Lung (tissue), 12 donors: ENCODE results near the gene KERA. TPM values are rescaled to one million over a fixed set of nuclear protein-coding genes. Genes with fewer than 3 reads are reported as not detected.

Experiments
- ATAC-seq: fragments of 200-7000 bp; cut with Tn5 transposase; one replicate; pipeline ENCODE4 v1.9.1; 2020; ENCODE audit warnings: moderate number of reproducible peaks; ENCODE audit not compliant: insufficient read depth, low FRiP score
- DNase-seq, 3 donors: peaks; one replicate each; pipeline ENCODE4 v3.0.0-alpha.2; 2013 to 2017
- H3K27ac ChIP-seq, 2 donors: one replicate each; pipeline ENCODE4 v1.5.1; 2013; ENCODE audit warnings: mild to moderate bottlenecking in 2 of 2, moderate library complexity in 2 of 2, control low read depth in 1 of 2, inconsistent platforms in 1 of 2, low read depth in 1 of 2, low read length in 1 of 2
- H3K27me3 ChIP-seq, 3 donors: one replicate each; pipeline ENCODE4 v1.5.1; 2013; ENCODE audit warnings: low read length in 2 of 3; ENCODE audit not compliant: control insufficient read depth in 3 of 3, insufficient read depth in 3 of 3
- H3K36me3 ChIP-seq, 4 donors: one replicate each; pipeline ENCODE4 v1.5.1; 2013; ENCODE audit warnings: low read length in 4 of 4, mild to moderate bottlenecking in 1 of 4, moderate library complexity in 1 of 4; ENCODE audit not compliant: control insufficient read depth in 4 of 4, insufficient read depth in 4 of 4
- H3K4me1 ChIP-seq, 5 donors: one replicate each; pipeline ENCODE4 v1.5.1; 2013; ENCODE audit warnings: low read length in 5 of 5, mild to moderate bottlenecking in 2 of 5, moderate library complexity in 1 of 5; ENCODE audit not compliant: control insufficient read depth in 5 of 5, insufficient read depth in 5 of 5
- H3K4me3 ChIP-seq: one replicate; pipeline ENCODE4 v1.5.1; 2013; ENCODE audit warnings: mild to moderate bottlenecking, control low read depth, moderate library complexity
- H3K9ac ChIP-seq, 2 donors: one replicate each; pipeline ENCODE4 v1.5.1; 2013; ENCODE audit warnings: low read length in 2 of 2, control low read depth in 1 of 2; ENCODE audit not compliant: insufficient read depth in 1 of 2
- H3K9me3 ChIP-seq, 4 donors: one replicate each; pipeline ENCODE4 v1.5.1; 2013; ENCODE audit warnings: low read length in 3 of 4, mild to moderate bottlenecking in 1 of 4, moderate library complexity in 1 of 4; ENCODE audit not compliant: control insufficient read depth in 4 of 4, insufficient read depth in 3 of 4
- CTCF ChIP-seq: IDR thresholded peaks from 2 replicates; pipeline ENCODE4 v1.5.1; 2012; ENCODE audit warnings: mild to moderate bottlenecking; ENCODE audit errors: control extremely low read depth, extremely low read depth
- WGBS, 2 donors: extraction: QIAGEN DNeasy Blood & Tissue Kit; methylation state at CpG; one replicate each; pipeline ENCODE4 v1.1.7; 2013; 5-methylcytosine and 5-hydroxymethylcytosine counted together
- polyA plus RNA-seq, 2 donors: library from polyadenylated mRNA; stranded (reverse); fragments of 200-250 nt; gene quantifications; one replicate each; pipeline ENCODE4 v1.2.1, GENCODE V29; 2013
- total RNA-seq, 2 donors: library from RNA; depleted of rRNA in 1 of 2; stranded (reverse); fragments of >200 nt in 1 of 2; gene quantifications; one replicate each; pipeline ENCODE4 v1.2.1, GENCODE V29; 2014 to 2021
- donor health status: control.
- donor health status: control.
- donor health status: Bipolar disorder and iron deficiency.
- donor health status: healthy.
- donor health status: DM: yes; HTN: yes; CAD: no.

The KERA gene
- total and polyA plus RNA-seq, 4 donors: 0.26 TPM; not detected in 3

DNA sequence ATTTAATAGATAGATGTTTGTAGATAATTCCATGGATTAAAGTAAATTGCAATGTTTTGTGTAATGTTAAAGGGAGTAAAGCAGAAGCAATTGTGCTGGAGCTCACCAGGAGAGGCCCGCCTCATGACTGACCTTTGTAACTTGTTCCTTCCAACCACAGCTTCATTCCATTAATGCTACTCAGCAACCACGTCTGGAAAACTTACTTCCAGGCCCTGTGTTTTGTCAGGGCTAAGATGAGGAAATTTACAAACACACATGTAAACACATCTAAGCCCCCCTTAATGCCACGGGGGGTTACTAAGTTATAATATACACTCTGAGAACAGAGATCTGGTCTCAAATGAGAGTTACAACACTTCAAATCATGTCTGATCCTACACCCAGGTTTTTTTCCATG lies 41.1 kb upstream of the KERA start:
- H3K36me3 ChIP-seq: peaks cover 0 to 11% (median 3%) of the 10 kb centered on the region in 4 donors
- WGBS, 2 donors: 21 to 66% methylated on average over 3 of the region's 3 CpGs
- H3K9ac ChIP-seq: no peak overlapping the region
- TF ChIP-seq CTCF: no peak
- H3K9me3 ChIP-seq: no peaks in the 10 kb centered on the region
- H3K4me3 ChIP-seq: no peak overlapping the region
- H3K27me3 ChIP-seq: no peaks in the 10 kb centered on the region
- no peak for DNase-seq
- no peak overlapping the region for H3K27ac ChIP-seq
- peak; percentile 34 for ATAC-seq
- peaks cover 0 to 22% (median 0%) of the 10 kb centered on the region in 5 donors for H3K4me1 ChIP-seq

- Histone ChIP-seq H3K4me3 (no peak overlapping the region), H3K4me1 (peaks cover 0 to 19% (median 0%) of the 10 kb centered on the region in 5 donors), H3K9me3 (no peaks in the 10 kb centered on the region), H3K9ac (no peak overlapping the region), H3K36me3 (peaks cover 0 to 11% (median 3%) of the 10 kb centered on the region in 4 donors), H3K27me3 (no peaks in the 10 kb centered on the region), H3K27ac (no peak overlapping the region)
- TF ChIP-seq CTCF: no peak
- ATAC-seq (no peak), DNase-seq (no peak)
Measured at GRCh38 chr12:91098461-91098860, 40.6 kb upstream of the KERA start.

- Histone ChIP-seq H3K27me3 (no peaks in the 10 kb centered on the region), H3K36me3 (no peaks in the 10 kb centered on the region), H3K27ac (no peak overlapping the region), H3K9ac (no peak overlapping the region), H3K4me1 (no peaks in the 10 kb centered on the region), H3K9me3 (peaks cover 0 to 4% (median 0%) of the 10 kb centered on the region in 4 donors), H3K4me3 (no peak overlapping the region)
- no peak for ATAC-seq
- DNase-seq: no peak
- no peak for TF ChIP-seq CTCF
- WGBS, 2 donors: 72 to 83% methylated on average over 1 of the region's 1 CpG
Measured at GRCh38 chr12:91094957-91095356, 37.1 kb upstream of the KERA start.

DNA sequence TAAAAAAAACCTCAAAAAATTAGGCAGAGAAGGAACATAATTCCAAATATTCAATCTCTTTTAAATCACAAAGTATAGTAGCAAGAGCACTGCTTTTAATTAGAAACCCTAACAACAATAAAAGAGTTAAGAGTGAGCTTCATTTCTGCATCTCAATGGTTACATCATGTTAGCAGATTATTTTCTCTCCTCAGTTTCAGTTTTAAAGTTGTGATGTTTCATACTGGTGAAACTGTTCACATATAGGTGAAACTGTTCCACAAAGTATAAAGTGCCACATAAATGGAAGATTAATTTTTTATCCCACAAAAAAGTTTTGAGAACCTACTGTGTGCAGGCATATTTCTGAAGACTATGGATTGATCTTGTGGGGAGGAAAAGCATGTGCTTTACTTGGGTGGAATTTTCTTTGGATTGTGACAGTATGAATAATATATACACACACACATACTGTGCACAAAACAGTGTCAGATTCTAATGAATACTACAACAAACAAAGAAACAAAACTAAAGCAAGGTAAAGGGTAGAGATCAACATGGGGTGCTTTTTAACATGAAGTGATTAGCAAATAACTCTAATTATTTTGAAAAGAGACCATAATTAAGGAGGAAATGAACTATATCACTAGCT lies 36.3 kb upstream of the KERA start:
- H3K4me3 ChIP-seq: no peak overlapping the region
- H3K27ac ChIP-seq: no peak overlapping the region
- H3K36me3 ChIP-seq: no peaks in the 10 kb centered on the region
- DNase-seq (no peak), ATAC-seq (no peak)
- H3K9me3 ChIP-seq: peaks cover 0 to 4% (median 0%) of the 10 kb centered on the region in 4 donors
- H3K27me3 ChIP-seq: no peaks in the 10 kb centered on the region
- H3K9ac ChIP-seq: no peak overlapping the region
- no peaks in the 10 kb centered on the region for H3K4me1 ChIP-seq
- no peak for TF ChIP-seq CTCF
